GM23338 (cell line): ENCODE results near the gene CAMTA1.

Source experiments
- CREB1 ChIP-seq: fragments of 250-450 bp; sonication (Bioruptor Pico); IDR thresholded peaks from 2 replicates; pipeline ENCODE4 v1.5.0; 2020; ENCODE audit warnings: low read depth, mild to moderate bottlenecking, moderate library complexity
- EZH2 ChIP-seq: fragments of 200-600 bp; sonication (generic); IDR thresholded peaks from one replicate; pipeline ENCODE4 v1.8.0; 2017; ENCODE audit warnings: antibody characterized with exemption, mild to moderate bottlenecking, low read depth; ENCODE audit not compliant: unreplicated experiment
- EZH2phosphoT487 ChIP-seq: fragments of 200-600 bp; sonication (generic); IDR thresholded peaks from one replicate; pipeline ENCODE4 v1.8.1; 2018; ENCODE audit warnings: antibody characterized with exemption; ENCODE audit not compliant: unreplicated experiment
- POLR2AphosphoS5 ChIP-seq: IDR thresholded peaks from 2 replicates; pipeline ENCODE4 v1.6.1; 2016; ENCODE audit warnings: antibody characterized with exemption, low read depth
- TF ChIP-seq, protein P1 (sequence below): IDR thresholded peaks from one replicate; pipeline ENCODE4 v1.6.1; 2018; ENCODE audit warnings: antibody characterized with exemption; ENCODE audit not compliant: unreplicated experiment
- TF ChIP-seq, protein P2 (sequence below), 2 experiments: fragments of 200-600 bp in 1 of 2; sonication (generic) in 1 of 2; conservative IDR thresholded peaks; 2 replicates each; pipeline versions ENCODE4 v1.5.1 to v1.6.1; 2016 to 2017; ENCODE audit warnings: antibody characterized with exemption in 2 of 2, low read depth in 2 of 2, mild to moderate bottlenecking in 2 of 2, moderate library complexity in 1 of 2

- TF ChIP-seq, protein P1, sequence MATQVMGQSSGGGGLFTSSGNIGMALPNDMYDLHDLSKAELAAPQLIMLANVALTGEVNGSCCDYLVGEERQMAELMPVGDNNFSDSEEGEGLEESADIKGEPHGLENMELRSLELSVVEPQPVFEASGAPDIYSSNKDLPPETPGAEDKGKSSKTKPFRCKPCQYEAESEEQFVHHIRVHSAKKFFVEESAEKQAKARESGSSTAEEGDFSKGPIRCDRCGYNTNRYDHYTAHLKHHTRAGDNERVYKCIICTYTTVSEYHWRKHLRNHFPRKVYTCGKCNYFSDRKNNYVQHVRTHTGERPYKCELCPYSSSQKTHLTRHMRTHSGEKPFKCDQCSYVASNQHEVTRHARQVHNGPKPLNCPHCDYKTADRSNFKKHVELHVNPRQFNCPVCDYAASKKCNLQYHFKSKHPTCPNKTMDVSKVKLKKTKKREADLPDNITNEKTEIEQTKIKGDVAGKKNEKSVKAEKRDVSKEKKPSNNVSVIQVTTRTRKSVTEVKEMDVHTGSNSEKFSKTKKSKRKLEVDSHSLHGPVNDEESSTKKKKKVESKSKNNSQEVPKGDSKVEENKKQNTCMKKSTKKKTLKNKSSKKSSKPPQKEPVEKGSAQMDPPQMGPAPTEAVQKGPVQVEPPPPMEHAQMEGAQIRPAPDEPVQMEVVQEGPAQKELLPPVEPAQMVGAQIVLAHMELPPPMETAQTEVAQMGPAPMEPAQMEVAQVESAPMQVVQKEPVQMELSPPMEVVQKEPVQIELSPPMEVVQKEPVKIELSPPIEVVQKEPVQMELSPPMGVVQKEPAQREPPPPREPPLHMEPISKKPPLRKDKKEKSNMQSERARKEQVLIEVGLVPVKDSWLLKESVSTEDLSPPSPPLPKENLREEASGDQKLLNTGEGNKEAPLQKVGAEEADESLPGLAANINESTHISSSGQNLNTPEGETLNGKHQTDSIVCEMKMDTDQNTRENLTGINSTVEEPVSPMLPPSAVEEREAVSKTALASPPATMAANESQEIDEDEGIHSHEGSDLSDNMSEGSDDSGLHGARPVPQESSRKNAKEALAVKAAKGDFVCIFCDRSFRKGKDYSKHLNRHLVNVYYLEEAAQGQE = no peak
- no peak for TF ChIP-seq EZH2
- TF ChIP-seq, protein P2, sequence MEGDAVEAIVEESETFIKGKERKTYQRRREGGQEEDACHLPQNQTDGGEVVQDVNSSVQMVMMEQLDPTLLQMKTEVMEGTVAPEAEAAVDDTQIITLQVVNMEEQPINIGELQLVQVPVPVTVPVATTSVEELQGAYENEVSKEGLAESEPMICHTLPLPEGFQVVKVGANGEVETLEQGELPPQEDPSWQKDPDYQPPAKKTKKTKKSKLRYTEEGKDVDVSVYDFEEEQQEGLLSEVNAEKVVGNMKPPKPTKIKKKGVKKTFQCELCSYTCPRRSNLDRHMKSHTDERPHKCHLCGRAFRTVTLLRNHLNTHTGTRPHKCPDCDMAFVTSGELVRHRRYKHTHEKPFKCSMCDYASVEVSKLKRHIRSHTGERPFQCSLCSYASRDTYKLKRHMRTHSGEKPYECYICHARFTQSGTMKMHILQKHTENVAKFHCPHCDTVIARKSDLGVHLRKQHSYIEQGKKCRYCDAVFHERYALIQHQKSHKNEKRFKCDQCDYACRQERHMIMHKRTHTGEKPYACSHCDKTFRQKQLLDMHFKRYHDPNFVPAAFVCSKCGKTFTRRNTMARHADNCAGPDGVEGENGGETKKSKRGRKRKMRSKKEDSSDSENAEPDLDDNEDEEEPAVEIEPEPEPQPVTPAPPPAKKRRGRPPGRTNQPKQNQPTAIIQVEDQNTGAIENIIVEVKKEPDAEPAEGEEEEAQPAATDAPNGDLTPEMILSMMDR (conservative IDR thresholded peaks at IDR 0.05; ENCODE audit: low read depth in 2 of 2) = no peak
- TF ChIP-seq CREB1 = no peak
- TF ChIP-seq POLR2AphosphoS5 = no peak
- no peak for TF ChIP-seq EZH2phosphoT487
Measured at GRCh38 chr1:7382971-7383370, 597.7 kb downstream of the CAMTA1 start.
